SK-N-SH (cell line): Measurements from ENCODE around the gene TOMM40L. TPM values are rescaled to one million over a fixed set of nuclear protein-coding genes. Genes with fewer than 3 reads are reported as not detected.

ENCODE experiments used
- CTCF ChIA-PET: fragments of 300-600, 350-600 bp; formaldehyde crosslinking; extraction: SDS; loops from one replicate; lab custom pipeline; 2021; lab: Yijun Ruan, JAX
- POLR2A ChIA-PET: fragments of 350-600 bp; sonication (Branson Sonifier 250); formaldehyde crosslinking; extraction: SDS; loops from one replicate; lab custom pipeline; 2020; ENCODE audit warnings: antibody characterized with exemption, inconsistent platforms; lab: Yijun Ruan, JAX
- DNase-seq: peaks from one replicate; pipeline ENCODE4 v3.0.0; 2012
- H2AFZ ChIP-seq: fragments of 200-600 bp; sonication (generic); 2 replicates; pipeline ENCODE4 v1.8.1; 2016; ENCODE audit warnings: antibody characterized with exemption, mild to moderate bottlenecking, low read depth
- H3F3A ChIP-seq: fragments of 200-600 bp; sonication (generic); replicated peaks from 2 replicates; pipeline ENCODE3; 2016; ENCODE audit warnings: antibody characterized with exemption, mild to moderate bottlenecking; ENCODE audit not compliant: insufficient read depth
- H3K27ac ChIP-seq, 2 experiments: fragments of 200-500 bp in 1 of 2; fragments of 200-600 bp in 1 of 2; sonication (Bioruptor generic) in 1 of 2; sonication (generic), shearing (Covaris generic) in 1 of 2; 2 replicates each; pipeline versions ENCODE4 v1.5.1 to v1.6.1; 2014 to 2016; ENCODE audit warnings: low read depth in 2 of 2, inconsistent platforms in 1 of 2, low read length in 1 of 2, mild to moderate bottlenecking in 1 of 2, mixed read lengths in 1 of 2
- H3K27me3 ChIP-seq: fragments of 200-600 bp; sonication (generic), shearing (Covaris generic); 2 replicates; pipeline ENCODE4 v1.6.1; 2016; ENCODE audit warnings: mixed run types; ENCODE audit not compliant: insufficient read depth
- H3K36me3 ChIP-seq, 2 experiments: fragments of 200-500 bp in 1 of 2; fragments of 200-600 bp in 1 of 2; sonication (Bioruptor generic) in 1 of 2; sonication (generic) in 1 of 2; replicated peaks in 1 of 2; 2 replicates each; pipeline versions ENCODE3 to v1.5.1; 2014 to 2016; ENCODE audit warnings: low read length in 1 of 2, mild to moderate bottlenecking in 1 of 2; ENCODE audit not compliant: insufficient read depth in 2 of 2, control insufficient read depth in 1 of 2
- H3K4me1 ChIP-seq, 2 experiments: fragments of 200-500 bp in 1 of 2; fragments of 200-600 bp in 1 of 2; sonication (Bioruptor generic) in 1 of 2; sonication (generic), shearing (Covaris generic) in 1 of 2; 2 replicates each; pipeline versions ENCODE4 v1.5.1 to v1.6.1; 2014 to 2016; ENCODE audit warnings: low read depth in 1 of 2, low read length in 1 of 2, mixed run types in 1 of 2; ENCODE audit not compliant: insufficient read depth in 2 of 2, control insufficient read depth in 1 of 2
- H3K4me2 ChIP-seq: fragments of 200-600 bp; sonication (generic), shearing (Covaris generic); 2 replicates; pipeline ENCODE4 v1.6.1; 2017; ENCODE audit warnings: mixed run types
- H3K4me3 ChIP-seq, 2 experiments: fragments of 200-500 bp in 1 of 2; fragments of 200-600 bp in 1 of 2; sonication (Bioruptor generic) in 1 of 2; sonication (generic), shearing (Covaris generic) in 1 of 2; 2 replicates each; pipeline versions ENCODE4 v1.5.1 to v1.8.1; 2014 to 2016; ENCODE audit warnings: low read depth in 2 of 2, inconsistent platforms in 1 of 2, low read length in 1 of 2, mild to moderate bottlenecking in 1 of 2, mixed read lengths in 1 of 2, moderate library complexity in 1 of 2
- H3K79me2 ChIP-seq: fragments of 200-600 bp; sonication (generic); 2 replicates; pipeline ENCODE4 v1.8.1; 2017; ENCODE audit warnings: mild to moderate bottlenecking; ENCODE audit not compliant: insufficient read depth
- H3K9ac ChIP-seq: fragments of 200-600 bp; sonication (generic); 2 replicates; pipeline ENCODE4 v1.6.1; 2017; ENCODE audit warnings: mixed run types
- H3K9me2 ChIP-seq: fragments of 200-600 bp; sonication (generic); 2 replicates; pipeline ENCODE4 v1.6.1; 2017; ENCODE audit warnings: mixed run types
- H3K9me3 ChIP-seq: fragments of 200-600 bp; sonication (generic); 2 replicates; pipeline ENCODE4 v1.6.1; 2017; ENCODE audit warnings: mixed run types, mild to moderate bottlenecking, moderate library complexity
- H4K20me1 ChIP-seq: fragments of 200-600 bp; sonication (generic); 2 replicates; pipeline ENCODE4 v1.6.1; 2017; ENCODE audit warnings: mild to moderate bottlenecking, mixed run types; ENCODE audit not compliant: insufficient read depth
- CHD2 ChIP-seq: fragments of 150-350 bp; IDR thresholded peaks from 2 replicates; pipeline ENCODE4 v1.6.1; 2018; ENCODE audit warnings: low read length; ENCODE audit not compliant: partially characterized antibody
- ELF1 ChIP-seq: IDR thresholded peaks from 2 replicates; pipeline ENCODE4 v1.4.0; 2012
- EZH2phosphoT487 ChIP-seq: fragments of 200-600 bp; sonication (generic); IDR thresholded peaks from 2 replicates; pipeline ENCODE4 v1.6.1; 2017; ENCODE audit warnings: low read depth, mixed run types, mild to moderate bottlenecking, antibody characterized with exemption, moderate library complexity, borderline replicate concordance
- FOXM1 ChIP-seq: IDR thresholded peaks from 2 replicates; pipeline ENCODE4 v1.4.0; 2012; ENCODE audit warnings: low read depth, mild to moderate bottlenecking
- GABPA ChIP-seq: IDR thresholded peaks from 2 replicates; pipeline ENCODE4 v1.4.0; 2012; ENCODE audit warnings: low read depth, mild to moderate bottlenecking
- MEF2A ChIP-seq: IDR thresholded peaks from 2 replicates; pipeline ENCODE4 v1.4.0; 2012; ENCODE audit warnings: low read depth, borderline replicate concordance
- NFIC ChIP-seq: IDR thresholded peaks from 2 replicates; pipeline ENCODE4 v1.4.0; 2012; ENCODE audit warnings: borderline replicate concordance
- RFX5 ChIP-seq: IDR thresholded peaks from 2 replicates; pipeline ENCODE4 v1.6.1; 2012; ENCODE audit warnings: mild to moderate bottlenecking, improper control_type of control experiment, low read length
- SMC3 ChIP-seq: IDR thresholded peaks from 2 replicates; pipeline ENCODE4 v1.6.1; 2012; ENCODE audit warnings: low read depth, low read length, improper control_type of control experiment
- TAF1 ChIP-seq: IDR thresholded peaks from 2 replicates; pipeline ENCODE4 v1.6.1; 2012; ENCODE audit warnings: low read depth, mild to moderate bottlenecking, low read length, moderate library complexity, borderline replicate concordance
- TCF12 ChIP-seq: IDR thresholded peaks from 2 replicates; pipeline ENCODE4 v1.4.0; 2012
- WGBS: methylation state at CpG from one replicate; pipeline ENCODE4 v1.1.6; 2017; ENCODE audit warnings: low lambda C conversion rate; 5-methylcytosine and 5-hydroxymethylcytosine counted together
- polyA plus RNA-seq, 3 experiments: library from polyadenylated mRNA; depleted of rRNA; stranded (reverse); fragments of >200 nt; gene quantifications; 2 replicates each; pipeline ENCODE4 v1.2.3, GENCODE V29; 2012
- TF ChIP-seq, protein P1 (sequence below): IDR thresholded peaks from 2 replicates; pipeline ENCODE4; 2012
- TF ChIP-seq, protein P2 (sequence below): fragments of 150-350 bp; IDR thresholded peaks from 2 replicates; pipeline ENCODE4 v1.6.1; 2017; ENCODE audit warnings: antibody characterized with exemption, low read length, low read depth, borderline replicate concordance
- TF ChIP-seq, protein P3 (sequence below): IDR thresholded peaks from 2 replicates; pipeline ENCODE4 v1.4.0; 2012; ENCODE audit warnings: low read depth
- TF ChIP-seq, protein P4 (sequence below): IDR thresholded peaks from 2 replicates; pipeline ENCODE4 v1.4.0; 2012; ENCODE audit warnings: low read depth, borderline replicate concordance

The TOMM40L gene
- polyA plus RNA-seq, 1 of the 3 experiments (the other 2 are of a cell fraction) = 9.7 TPM

DNA sequence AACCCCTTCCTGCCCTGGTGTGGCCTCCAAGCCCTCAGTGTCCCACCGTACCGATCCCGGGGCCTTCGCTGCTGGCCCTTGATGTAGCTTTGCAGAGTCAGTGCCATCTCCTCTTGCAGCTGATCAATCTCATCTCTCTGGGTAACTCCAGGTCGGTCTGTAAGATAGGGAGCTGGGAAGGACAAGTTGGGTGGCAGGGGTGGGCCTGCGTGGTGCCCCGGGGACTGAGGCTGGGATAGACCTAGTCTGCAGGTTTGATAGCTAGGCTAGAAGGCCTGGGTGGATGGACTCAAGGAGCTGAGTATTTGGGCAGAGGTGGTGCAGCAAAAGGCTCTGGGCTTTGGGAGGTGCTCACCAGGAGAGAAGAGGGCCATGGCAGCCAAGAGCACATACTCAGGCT lies 4.9 kb downstream of the TOMM40L start (continued):
- TF ChIP-seq, protein P1, sequence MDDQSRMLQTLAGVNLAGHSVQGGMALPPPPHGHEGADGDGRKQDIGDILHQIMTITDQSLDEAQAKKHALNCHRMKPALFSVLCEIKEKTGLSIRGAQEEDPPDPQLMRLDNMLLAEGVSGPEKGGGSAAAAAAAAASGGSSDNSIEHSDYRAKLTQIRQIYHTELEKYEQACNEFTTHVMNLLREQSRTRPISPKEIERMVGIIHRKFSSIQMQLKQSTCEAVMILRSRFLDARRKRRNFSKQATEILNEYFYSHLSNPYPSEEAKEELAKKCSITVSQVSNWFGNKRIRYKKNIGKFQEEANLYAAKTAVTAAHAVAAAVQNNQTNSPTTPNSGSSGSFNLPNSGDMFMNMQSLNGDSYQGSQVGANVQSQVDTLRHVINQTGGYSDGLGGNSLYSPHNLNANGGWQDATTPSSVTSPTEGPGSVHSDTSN = no peak

DNA sequence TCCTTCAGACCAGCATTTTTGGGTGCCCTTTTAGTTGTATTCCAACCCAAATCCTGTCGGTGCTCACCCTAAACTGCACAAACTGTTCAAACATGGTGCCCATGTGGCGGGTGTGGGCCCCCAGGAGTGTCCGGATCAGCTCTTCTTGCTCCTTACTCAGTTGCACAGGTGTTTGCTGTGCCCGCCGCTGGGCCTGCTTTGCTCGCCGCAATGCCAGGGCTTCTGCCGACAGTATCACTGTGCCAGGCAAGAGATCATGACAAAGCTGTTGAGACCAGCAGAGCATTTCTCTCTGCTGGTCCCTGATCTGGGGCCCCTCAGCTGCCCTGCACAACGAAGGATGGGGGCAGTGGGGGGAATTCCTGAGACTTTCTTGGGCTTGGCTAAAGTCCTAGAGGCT lies 7.2 kb downstream of the TOMM40L start:
- H3K4me1 ChIP-seq = no peaks in the 10 kb centered on the region
- H3K79me2 ChIP-seq = no peaks in the 10 kb centered on the region
- no peak overlapping the region for H2AFZ ChIP-seq
- TF ChIP-seq CHD2 (no peak), EZH2phosphoT487 (no peak), TCF12 (no peak), GABPA (no peak), NFIC (no peak), SMC3 (no peak), RFX5 (no peak), FOXM1 (no peak), MEF2A (no peak), ELF1 (no peak), TAF1 (no peak)
- TF ChIP-seq, protein P2, sequence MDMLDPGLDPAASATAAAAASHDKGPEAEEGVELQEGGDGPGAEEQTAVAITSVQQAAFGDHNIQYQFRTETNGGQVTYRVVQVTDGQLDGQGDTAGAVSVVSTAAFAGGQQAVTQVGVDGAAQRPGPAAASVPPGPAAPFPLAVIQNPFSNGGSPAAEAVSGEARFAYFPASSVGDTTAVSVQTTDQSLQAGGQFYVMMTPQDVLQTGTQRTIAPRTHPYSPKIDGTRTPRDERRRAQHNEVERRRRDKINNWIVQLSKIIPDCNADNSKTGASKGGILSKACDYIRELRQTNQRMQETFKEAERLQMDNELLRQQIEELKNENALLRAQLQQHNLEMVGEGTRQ = no peak
- TF ChIP-seq, protein P3, sequence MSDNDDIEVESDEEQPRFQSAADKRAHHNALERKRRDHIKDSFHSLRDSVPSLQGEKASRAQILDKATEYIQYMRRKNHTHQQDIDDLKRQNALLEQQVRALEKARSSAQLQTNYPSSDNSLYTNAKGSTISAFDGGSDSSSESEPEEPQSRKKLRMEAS = no peak
- TF ChIP-seq, protein P4, sequence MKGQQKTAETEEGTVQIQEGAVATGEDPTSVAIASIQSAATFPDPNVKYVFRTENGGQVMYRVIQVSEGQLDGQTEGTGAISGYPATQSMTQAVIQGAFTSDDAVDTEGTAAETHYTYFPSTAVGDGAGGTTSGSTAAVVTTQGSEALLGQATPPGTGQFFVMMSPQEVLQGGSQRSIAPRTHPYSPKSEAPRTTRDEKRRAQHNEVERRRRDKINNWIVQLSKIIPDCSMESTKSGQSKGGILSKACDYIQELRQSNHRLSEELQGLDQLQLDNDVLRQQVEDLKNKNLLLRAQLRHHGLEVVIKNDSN = no peak
- TF ChIP-seq, all 33 proteins: peak for 0
- no peak for DNase-seq
- ChIA-PET CTCF (interaction anchor here (1.3 to 6.3 kb wide), 2 partner anchors 57 to 150 kb away, joined by 3 to 76 read pairs; no protein-coding TSS in a partner anchor), POLR2A (interaction anchor here (0.8 kb wide), 1 partner anchor 13 kb away, joined by 3 read pairs; no protein-coding TSS in a partner anchor)
- Histone ChIP-seq H3K4me3 (no peak overlapping the region), H3K4me2 (no peak overlapping the region), H4K20me1 (no peaks in the 10 kb centered on the region), H3K9ac (no peak overlapping the region), H3K27me3 (no peaks in the 10 kb centered on the region), H3K9me2 (no peaks in the 10 kb centered on the region), H3K36me3 (peaks cover 0 to 20% of the 10 kb centered on the region in 2 experiments), H3K9me3 (no peaks in the 10 kb centered on the region), H3K27ac (no peak overlapping the region), H3F3A (no peaks in the 10 kb centered on the region)
- 47% methylated on average over 3 of the region's 9 CpGs for WGBS
